Endothelial cell of umbilical vein (primary cell): ENCODE measurements around the gene ALAD. TPM values are rescaled to one million over a fixed set of nuclear protein-coding genes. Genes with fewer than 3 reads are reported as not detected.

Experiments used
- BruUV-seq: library from RNA; stranded (reverse); fragments of 400-500 nt; replicated peaks from 2 replicates; lab custom pipeline; 2021; lab: Mats Ljungman, UMichigan
- CTCF ChIA-PET: fragments of 300-600, 350-600 bp; sonication (Branson Sonifier 250); formaldehyde crosslinking; loops from one replicate; lab custom pipeline; 2021; ENCODE audit warnings: antibody characterized with exemption, inconsistent platforms; lab: Charles Lee
- POLR2A ChIA-PET: fragments of 300-600, 350-600 bp; sonication (Branson Sonifier 250); formaldehyde crosslinking; loops from one replicate; lab custom pipeline; 2021; ENCODE audit warnings: antibody characterized with exemption, inconsistent platforms; lab: Charles Lee
- DNase-seq: peaks from one replicate; pipeline ENCODE4 v3.0.0-alpha.2; 2011; ENCODE audit warnings: low read depth, low spot score
- FAIRE-seq: peaks from 2 replicates; lab custom pipeline; 2011; peaks lifted over from hg19 to GRCh38; lab: Jason Lieb, UNC
- H2AFZ ChIP-seq: 2 replicates; pipeline ENCODE4 v1.6.0; 2012; ENCODE audit warnings: low read depth, low read length, control low read depth, inconsistent platforms
- H3K27ac ChIP-seq: 2 replicates; pipeline ENCODE4 v1.5.1; 2011; ENCODE audit warnings: low read depth, mild to moderate bottlenecking, control low read depth, low read length, moderate library complexity; ENCODE audit not compliant: insufficient read depth
- H3K27me3 ChIP-seq, 2 experiments: 2 replicates each; pipeline versions ENCODE4 v1.6.0 to v1.6.1; 2011; ENCODE audit warnings: low read length in 2 of 2, mixed read lengths in 1 of 2; ENCODE audit not compliant: control insufficient read depth in 2 of 2, insufficient read depth in 2 of 2
- H3K36me3 ChIP-seq, 2 experiments: 2 replicates in 1 of 2; 3 replicates in 1 of 2; pipeline ENCODE4 v1.5.1; 2011; ENCODE audit warnings: low read length in 2 of 2, mild to moderate bottlenecking in 1 of 2, moderate library complexity in 1 of 2; ENCODE audit not compliant: control insufficient read depth in 2 of 2, insufficient read depth in 2 of 2; ENCODE audit errors: extremely low read depth in 1 of 2
- H3K4me1 ChIP-seq: 3 replicates; pipeline ENCODE4 v1.5.1; 2011; ENCODE audit warnings: mild to moderate bottlenecking, low read length; ENCODE audit not compliant: control insufficient read depth, insufficient read depth; ENCODE audit errors: extremely low read depth
- H3K4me2 ChIP-seq: 2 replicates; pipeline ENCODE4 v1.6.1; 2011; ENCODE audit warnings: low read length, control low read depth, mixed read lengths; ENCODE audit not compliant: insufficient read depth
- H3K4me3 ChIP-seq, 3 experiments: fragments of 200-600 bp in 1 of 3; sonication (generic), shearing (Covaris generic) in 1 of 3; replicated peaks in 1 of 3; 2 replicates each; pipeline ENCODE4 v1.5.1; 2011 to 2016; ENCODE audit warnings: control low read depth in 3 of 3, low read length in 3 of 3, mild to moderate bottlenecking in 2 of 3, inconsistent platforms in 1 of 3, low read depth in 1 of 3, moderate library complexity in 1 of 3; ENCODE audit not compliant: insufficient read depth in 1 of 3
- H3K79me2 ChIP-seq: 2 replicates; pipeline ENCODE4 v1.6.0; 2012; ENCODE audit warnings: low read length, inconsistent platforms; ENCODE audit not compliant: control insufficient read depth, insufficient read depth
- H3K9ac ChIP-seq: replicated peaks from 2 replicates; pipeline ENCODE3; 2011; ENCODE audit warnings: low read length, control low read depth; ENCODE audit not compliant: insufficient read depth; ENCODE audit errors: extremely low read depth
- H3K9me1 ChIP-seq: replicated peaks from 3 replicates; pipeline ENCODE4 v1.6.0; 2011; ENCODE audit warnings: mild to moderate bottlenecking, low read length; ENCODE audit not compliant: control insufficient read depth, insufficient read depth; ENCODE audit errors: extremely low read depth
- H3K9me3 ChIP-seq: replicated peaks from 2 replicates; pipeline ENCODE4 v1.5.1; 2012; ENCODE audit warnings: low read length, inconsistent platforms; ENCODE audit not compliant: control insufficient read depth, insufficient read depth
- H4K20me1 ChIP-seq: replicated peaks from 2 replicates; pipeline ENCODE3; 2011; ENCODE audit warnings: mild to moderate bottlenecking, low read length; ENCODE audit not compliant: control insufficient read depth, insufficient read depth; ENCODE audit errors: extremely low read depth
- CTCF ChIP-seq, 2 donors: IDR thresholded peaks; 1 replicate in 1 of 2; 2 replicates in 1 of 2; pipeline ENCODE4 v1.5.1; 2011; ENCODE audit warnings: low read length in 2 of 2, mild to moderate bottlenecking in 2 of 2, moderate library complexity in 2 of 2, control low read depth in 1 of 2, inconsistent platforms in 1 of 2, low read depth in 1 of 2; ENCODE audit not compliant: insufficient read depth in 1 of 2; ENCODE audit errors: extremely low read depth in 1 of 2
- EZH2 ChIP-seq: IDR thresholded peaks from 2 replicates; pipeline ENCODE4 v1.6.1; 2012; ENCODE audit warnings: borderline replicate concordance, low read depth, mild to moderate bottlenecking, moderate library complexity, low read length, inconsistent platforms; ENCODE audit not compliant: severe bottlenecking
- FOS ChIP-seq: IDR thresholded peaks from 2 replicates; pipeline ENCODE4 v1.6.1; 2011; ENCODE audit warnings: mild to moderate bottlenecking, low read length, moderate library complexity, borderline replicate concordance; ENCODE audit not compliant: insufficient read depth
- GATA2 ChIP-seq: IDR thresholded peaks from 2 replicates; pipeline ENCODE4 v1.7.0; 2011; ENCODE audit warnings: low read depth, mild to moderate bottlenecking, moderate library complexity, mixed read lengths, low read length; ENCODE audit not compliant: insufficient read length, insufficient read depth
- JUN ChIP-seq: IDR thresholded peaks from 2 replicates; pipeline ENCODE4 v1.6.1; 2011; ENCODE audit warnings: borderline replicate concordance, low read depth; ENCODE audit not compliant: insufficient read length, insufficient read depth
- MAX ChIP-seq: IDR thresholded peaks from 2 replicates; pipeline ENCODE4 v1.6.1; 2011; ENCODE audit not compliant: insufficient read depth, insufficient read length
- MYC ChIP-seq: IDR thresholded peaks from one replicate; pipeline ENCODE4 v1.6.1; 2011; ENCODE audit warnings: mild to moderate bottlenecking, low read depth, low read length
- POLR2A ChIP-seq: IDR thresholded peaks from 2 replicates; pipeline ENCODE4 v1.6.1; 2012; ENCODE audit warnings: low read depth, mild to moderate bottlenecking, control low read depth, low read length
- POLR2AphosphoS5 ChIP-seq: IDR thresholded peaks from 2 replicates; pipeline ENCODE4 v1.6.1; 2012; ENCODE audit warnings: low read depth, mild to moderate bottlenecking, control low read depth, low read length, moderate library complexity; ENCODE audit not compliant: insufficient read depth
- dilution Hi-C: fragments of 300-500 bp; cut with MboI; formaldehyde crosslinking; loops from one replicate; pipeline ENCODE4 v1.15.0; 2019; ENCODE audit warnings: low sequenced_read_pairs; ENCODE audit not compliant: extremely low pct_ligation_motif_present
- intact Hi-C: fragments of 100-400 bp; cut with micrococcal nuclease; formaldehyde crosslinking; loops from one replicate; pipeline ENCODE4 v1.10.0; 2022
- polyA plus RNA-seq, 4 experiments: library from polyadenylated mRNA; depleted of rRNA in 3 of 4; stranded (reverse) in 3 of 4; unstranded in 1 of 4; fragments of >200 nt; gene quantifications; 2 replicates each; pipeline versions ENCODE4 v1.2.1 to v1.2.3, GENCODE V29; 2011 to 2012; ENCODE audit warnings: missing spikeins in 1 of 4
- total RNA-seq: library from RNA; stranded (reverse); gene quantifications from 2 replicates; pipeline ENCODE4 v1.2.3, GENCODE V29; 2021

Gene ALAD
- total and polyA plus RNA-seq, 2 donors (not counting 3 experiments of a cell fraction or from before 2014, with no cell fraction given), result 12.8 to 29.5 TPM

- intact Hi-C loops (no loop called here), dilution Hi-C loops (no loop called here)
- no peaks in the 10 kb centered on the region for H4K20me1 ChIP-seq
- FAIRE-seq (no peak), DNase-seq (no peak)
- ChIA-PET CTCF (interaction anchor here (0.5 kb wide), 1 partner anchor 994 kb away, joined by 3 read pairs; no protein-coding TSS in a partner anchor), POLR2A (no interaction called here)
- BruUV-seq, result no TSS peak
- TF ChIP-seq POLR2A (no peak), EZH2 (no peak), POLR2AphosphoS5 (no peak), MAX (no peak), MYC (no peak), CTCF (IDR thresholded peaks at IDR 0.05; ENCODE audit: extremely low read depth in 1 of 2, insufficient read depth in 1 of 2, low read depth in 1 of 2, low read length in 2 of 2) (no peak), GATA2 (no peak), JUN (no peak), FOS (no peak)
- H3K9me1 ChIP-seq, result no peaks in the 10 kb centered on the region
- H3K4me1 ChIP-seq, result no peaks in the 10 kb centered on the region
- H3K36me3 ChIP-seq, result peaks cover 0 to 7% of the 10 kb centered on the region in 2 experiments
- H3K4me3 ChIP-seq, result no peak overlapping the region
- no peaks in the 10 kb centered on the region for H3K79me2 ChIP-seq
- H3K4me2 ChIP-seq, result no peak overlapping the region
- H2AFZ ChIP-seq, result no peak overlapping the region
- no peak overlapping the region for H3K9ac ChIP-seq
- H3K27ac ChIP-seq, result no peak overlapping the region
- no peaks in the 10 kb centered on the region for H3K9me3 ChIP-seq
- H3K27me3 ChIP-seq, result no peaks in the 10 kb centered on the region
Measured at GRCh38 chr9:113373676-113374392, 27.2 kb downstream of the ALAD start.
